HL-60 (cell line): ENCODE data around the gene SHROOM3.
"Not testable (repeated sequence)": the region's sequence is repeated elsewhere in the genome, so short reads cannot be mapped to it uniquely, and the experiment has no call there.

Experiments
- GABPA ChIP-seq: IDR thresholded peaks from 2 replicates; pipeline ENCODE4 v1.6.1; 2012; ENCODE audit warnings: low read depth
- POLR2AphosphoS5 ChIP-seq: IDR thresholded peaks from 2 replicates; pipeline ENCODE4 v1.6.1; 2012; ENCODE audit warnings: low read depth
- SPI1 ChIP-seq: IDR thresholded peaks from 2 replicates; pipeline ENCODE4 v1.6.1; 2012; ENCODE audit warnings: low read depth, mild to moderate bottlenecking, borderline replicate concordance
- TF ChIP-seq, protein P1 (sequence below): IDR thresholded peaks from one replicate; pipeline ENCODE4 v1.5.1; 2011; ENCODE audit warnings: low read length, control low read depth, inconsistent platforms; ENCODE audit not compliant: insufficient read depth
- TF ChIP-seq, protein P2 (sequence below): IDR thresholded peaks from 2 replicates; pipeline ENCODE4 v1.6.1; 2012; ENCODE audit warnings: low read depth; ENCODE audit not compliant: insufficient replicate concordance

DNA sequence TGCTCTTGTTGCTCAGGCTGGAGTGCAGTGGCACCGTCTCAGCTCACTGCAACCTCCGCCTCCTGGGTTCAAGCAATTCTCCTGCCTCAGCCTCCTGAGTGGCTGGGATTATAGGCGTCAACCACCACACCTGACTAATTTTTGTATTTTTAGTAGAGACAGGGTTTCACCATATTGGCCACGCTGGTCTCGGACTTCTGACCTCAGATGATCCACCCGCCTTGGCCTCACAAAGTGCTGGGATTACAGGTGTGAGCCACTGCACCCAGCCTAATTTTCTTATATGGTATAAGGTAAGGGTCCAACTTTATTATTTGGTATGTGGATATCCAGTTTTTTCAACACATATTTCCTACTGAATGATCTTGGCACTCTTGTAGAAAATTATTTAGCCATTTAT is 19.0 kb downstream of the SHROOM3 start:
- not testable (repeated sequence) for TF ChIP-seq POLR2AphosphoS5, SPI1, GABPA
- TF ChIP-seq, protein P1, sequence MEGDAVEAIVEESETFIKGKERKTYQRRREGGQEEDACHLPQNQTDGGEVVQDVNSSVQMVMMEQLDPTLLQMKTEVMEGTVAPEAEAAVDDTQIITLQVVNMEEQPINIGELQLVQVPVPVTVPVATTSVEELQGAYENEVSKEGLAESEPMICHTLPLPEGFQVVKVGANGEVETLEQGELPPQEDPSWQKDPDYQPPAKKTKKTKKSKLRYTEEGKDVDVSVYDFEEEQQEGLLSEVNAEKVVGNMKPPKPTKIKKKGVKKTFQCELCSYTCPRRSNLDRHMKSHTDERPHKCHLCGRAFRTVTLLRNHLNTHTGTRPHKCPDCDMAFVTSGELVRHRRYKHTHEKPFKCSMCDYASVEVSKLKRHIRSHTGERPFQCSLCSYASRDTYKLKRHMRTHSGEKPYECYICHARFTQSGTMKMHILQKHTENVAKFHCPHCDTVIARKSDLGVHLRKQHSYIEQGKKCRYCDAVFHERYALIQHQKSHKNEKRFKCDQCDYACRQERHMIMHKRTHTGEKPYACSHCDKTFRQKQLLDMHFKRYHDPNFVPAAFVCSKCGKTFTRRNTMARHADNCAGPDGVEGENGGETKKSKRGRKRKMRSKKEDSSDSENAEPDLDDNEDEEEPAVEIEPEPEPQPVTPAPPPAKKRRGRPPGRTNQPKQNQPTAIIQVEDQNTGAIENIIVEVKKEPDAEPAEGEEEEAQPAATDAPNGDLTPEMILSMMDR = not testable (repeated sequence)
- TF ChIP-seq, protein P2, sequence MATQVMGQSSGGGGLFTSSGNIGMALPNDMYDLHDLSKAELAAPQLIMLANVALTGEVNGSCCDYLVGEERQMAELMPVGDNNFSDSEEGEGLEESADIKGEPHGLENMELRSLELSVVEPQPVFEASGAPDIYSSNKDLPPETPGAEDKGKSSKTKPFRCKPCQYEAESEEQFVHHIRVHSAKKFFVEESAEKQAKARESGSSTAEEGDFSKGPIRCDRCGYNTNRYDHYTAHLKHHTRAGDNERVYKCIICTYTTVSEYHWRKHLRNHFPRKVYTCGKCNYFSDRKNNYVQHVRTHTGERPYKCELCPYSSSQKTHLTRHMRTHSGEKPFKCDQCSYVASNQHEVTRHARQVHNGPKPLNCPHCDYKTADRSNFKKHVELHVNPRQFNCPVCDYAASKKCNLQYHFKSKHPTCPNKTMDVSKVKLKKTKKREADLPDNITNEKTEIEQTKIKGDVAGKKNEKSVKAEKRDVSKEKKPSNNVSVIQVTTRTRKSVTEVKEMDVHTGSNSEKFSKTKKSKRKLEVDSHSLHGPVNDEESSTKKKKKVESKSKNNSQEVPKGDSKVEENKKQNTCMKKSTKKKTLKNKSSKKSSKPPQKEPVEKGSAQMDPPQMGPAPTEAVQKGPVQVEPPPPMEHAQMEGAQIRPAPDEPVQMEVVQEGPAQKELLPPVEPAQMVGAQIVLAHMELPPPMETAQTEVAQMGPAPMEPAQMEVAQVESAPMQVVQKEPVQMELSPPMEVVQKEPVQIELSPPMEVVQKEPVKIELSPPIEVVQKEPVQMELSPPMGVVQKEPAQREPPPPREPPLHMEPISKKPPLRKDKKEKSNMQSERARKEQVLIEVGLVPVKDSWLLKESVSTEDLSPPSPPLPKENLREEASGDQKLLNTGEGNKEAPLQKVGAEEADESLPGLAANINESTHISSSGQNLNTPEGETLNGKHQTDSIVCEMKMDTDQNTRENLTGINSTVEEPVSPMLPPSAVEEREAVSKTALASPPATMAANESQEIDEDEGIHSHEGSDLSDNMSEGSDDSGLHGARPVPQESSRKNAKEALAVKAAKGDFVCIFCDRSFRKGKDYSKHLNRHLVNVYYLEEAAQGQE = not testable (repeated sequence)
